GM12872 (cell line): ENCODE measurements around the gene SHB.

Source experiments
- CTCF ChIP-seq: IDR thresholded peaks from 3 replicates; pipeline ENCODE4 v1.5.1; 2011; ENCODE audit warnings: low read depth, mild to moderate bottlenecking, low read length, moderate library complexity; ENCODE audit not compliant: insufficient read depth

SHB gene

GRCh38 chr9:37969558-37970300 is 99.3 kb downstream of the SHB start:
- no peak for TF ChIP-seq CTCF

- TF ChIP-seq CTCF: no peak
Observed at GRCh38 chr9:37969130-37969529, 99.9 kb downstream of the SHB start.

- TF ChIP-seq CTCF: no peak
Observed at GRCh38 chr9:37968228-37968701, 100.8 kb downstream of the SHB start.

GRCh38 chr9:37967761-37968080 is 101.3 kb downstream of the SHB start:
- TF ChIP-seq CTCF: no peak

GRCh38 chr9:37967014-37967760 is 101.8 kb downstream of the SHB start:
- TF ChIP-seq CTCF: no peak

- no peak for TF ChIP-seq CTCF
Observed at GRCh38 chr9:37966412-37967013, 102.5 kb downstream of the SHB start.

GRCh38 chr9:37965116-37965515 is 103.9 kb downstream of the SHB start:
- TF ChIP-seq CTCF: no peak
